ENCODE results near the gene SRCAP.

The SRCAP gene

GRCh38 chr16:30669903-30670824 is 28.8 kb upstream of the SRCAP start:
- DNase-seq (ENCODE audit: low read depth) = no peak
- no peak for TF ChIP-seq CTCF (IDR thresholded peaks at IDR 0.05; ENCODE audit: insufficient read depth, low read depth, low read length, missing control alignments)

DNA sequence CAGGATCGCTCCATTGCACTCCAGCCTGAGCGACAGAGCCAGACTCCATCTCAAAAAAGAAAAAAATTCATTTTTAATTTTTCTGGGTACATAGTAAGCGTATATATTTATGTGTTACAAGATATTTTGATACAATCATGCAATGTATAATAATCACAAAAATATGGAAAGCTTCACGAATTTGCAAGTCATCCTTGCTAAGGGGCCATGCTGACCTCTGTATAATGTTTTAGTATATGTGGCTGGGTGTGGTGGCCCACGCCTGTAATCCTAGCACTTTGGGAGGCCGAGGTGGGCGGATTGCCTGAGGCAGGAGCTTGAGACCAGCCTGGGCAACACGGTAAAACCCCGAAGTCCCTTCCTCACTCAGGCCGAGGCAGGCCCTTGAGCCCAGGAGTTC is 23.8 kb upstream of the SRCAP start:
- H3K4me3 ChIP-seq (ENCODE audit: low read depth, low read length) = no peak overlapping the region
- TF ChIP-seq CTCF (IDR thresholded peaks at IDR 0.05; ENCODE audit: insufficient read depth, low read depth, low read length, missing control alignments) = no peak
- no peak for DNase-seq (ENCODE audit: low read depth)

More at GRCh38 chr16:30669903-30670824, 28.8 kb upstream of the SRCAP start:
- H3K4me3 ChIP-seq (ENCODE audit: low read depth, low read length) = no peak overlapping the region

DNA sequence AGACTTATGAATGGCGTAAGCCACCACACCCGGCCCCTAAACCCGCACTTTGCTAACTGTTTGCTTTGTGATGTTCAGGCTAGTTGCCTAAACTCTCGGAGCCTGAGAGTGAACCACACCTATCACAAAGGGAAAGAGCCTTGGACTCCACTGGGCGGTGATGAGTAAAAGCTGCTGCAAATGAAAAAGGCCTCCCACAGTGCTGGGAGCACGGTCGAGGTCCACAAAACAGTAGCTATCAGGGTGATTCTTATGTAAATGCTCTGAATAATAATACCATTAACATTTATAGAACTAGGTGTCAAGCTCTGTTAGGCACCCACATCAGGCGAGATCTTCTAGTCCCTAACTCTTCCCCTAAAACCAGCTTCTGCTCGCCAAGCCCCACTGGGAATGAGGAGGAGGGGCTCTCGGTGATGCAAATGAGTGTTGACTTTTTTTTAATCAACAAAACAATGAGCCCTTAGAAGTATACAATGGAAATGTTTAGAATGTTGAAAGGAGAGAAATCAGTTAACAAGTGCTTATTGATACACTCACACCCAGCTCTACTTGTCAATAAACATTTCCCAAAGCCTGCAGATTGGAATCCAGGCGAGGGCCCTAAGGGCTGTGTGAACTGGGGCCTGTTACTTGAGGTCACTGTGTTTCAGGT is 20.9 kb upstream of the SRCAP start:
- DNase-seq (ENCODE audit: low read depth) = no peak
- no peak overlapping the region for H3K4me3 ChIP-seq (ENCODE audit: low read depth, low read length)
- no peak for TF ChIP-seq CTCF (IDR thresholded peaks at IDR 0.05; ENCODE audit: insufficient read depth, low read depth, low read length, missing control alignments)

DNA sequence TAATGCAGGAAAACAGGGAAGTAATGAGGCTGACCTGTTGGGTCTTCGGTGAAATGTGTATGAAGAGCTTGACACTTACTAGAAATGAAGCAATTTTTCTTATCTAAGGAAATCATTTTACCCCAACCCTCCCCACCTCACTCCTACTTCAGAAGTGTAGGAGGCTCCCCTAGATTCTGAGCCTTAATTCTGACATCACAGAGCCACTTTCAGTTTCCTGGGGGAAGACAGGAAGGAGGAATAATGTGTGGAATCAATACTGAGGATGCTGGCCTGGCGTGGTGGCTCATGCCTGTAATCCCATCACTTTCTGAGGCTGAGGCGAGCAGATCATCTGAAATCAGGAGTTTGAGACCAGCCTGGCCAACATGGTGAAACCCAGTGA is 20.4 kb upstream of the SRCAP start:
- no peak for TF ChIP-seq CTCF (IDR thresholded peaks at IDR 0.05; ENCODE audit: insufficient read depth, low read depth, low read length, missing control alignments)
- no peak overlapping the region for H3K4me3 ChIP-seq (ENCODE audit: low read depth, low read length)
- no peak for DNase-seq (ENCODE audit: low read depth)

DNA sequence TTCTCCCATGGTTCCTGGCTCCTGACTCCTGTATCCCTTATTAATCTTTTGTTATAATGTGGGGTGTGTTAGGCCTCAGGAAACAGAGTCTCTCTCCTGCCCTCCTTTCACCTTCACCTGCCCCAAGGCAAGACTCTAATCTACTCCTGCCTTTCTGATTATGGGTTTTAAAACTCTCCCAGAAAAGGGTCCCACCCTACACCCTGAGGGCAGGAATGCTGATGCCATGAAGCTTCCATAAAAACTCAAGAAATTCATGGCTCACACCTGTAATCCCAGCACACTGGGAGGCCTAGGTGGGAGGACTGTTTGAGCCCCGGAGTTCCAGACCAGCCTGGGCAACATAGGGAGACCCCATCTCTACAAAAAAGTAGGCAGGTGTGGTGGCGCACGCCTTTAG is 18.6 kb upstream of the SRCAP start:
- DNase-seq (ENCODE audit: low read depth) = no peak
- H3K4me3 ChIP-seq (ENCODE audit: low read depth, low read length) = no peak overlapping the region
- no peak for TF ChIP-seq CTCF (IDR thresholded peaks at IDR 0.05; ENCODE audit: insufficient read depth, low read depth, low read length, missing control alignments)

GRCh38 chr16:30688701-30689100 is 10.3 kb upstream of the SRCAP start:
- DNase-seq (ENCODE audit: low read depth) = no peak
- no peak for TF ChIP-seq CTCF (IDR thresholded peaks at IDR 0.05; ENCODE audit: insufficient read depth, low read depth, low read length, missing control alignments)
- H3K4me3 ChIP-seq (ENCODE audit: low read depth, low read length) = no peak overlapping the region
